Fibroblast of skin of left quadriceps (primary cell): ENCODE results near the gene MRFAP1L1.
"Not testable (repeated sequence)": the region's sequence is repeated elsewhere in the genome, so short reads cannot be mapped to it uniquely, and the experiment has no call there.

Experiments
- DNase-seq, 2 experiments: peaks; one replicate each; pipeline ENCODE4 v3.0.0-alpha.2; 2013; ENCODE audit warnings: low read depth in 2 of 2

The MRFAP1L1 gene

DNA sequence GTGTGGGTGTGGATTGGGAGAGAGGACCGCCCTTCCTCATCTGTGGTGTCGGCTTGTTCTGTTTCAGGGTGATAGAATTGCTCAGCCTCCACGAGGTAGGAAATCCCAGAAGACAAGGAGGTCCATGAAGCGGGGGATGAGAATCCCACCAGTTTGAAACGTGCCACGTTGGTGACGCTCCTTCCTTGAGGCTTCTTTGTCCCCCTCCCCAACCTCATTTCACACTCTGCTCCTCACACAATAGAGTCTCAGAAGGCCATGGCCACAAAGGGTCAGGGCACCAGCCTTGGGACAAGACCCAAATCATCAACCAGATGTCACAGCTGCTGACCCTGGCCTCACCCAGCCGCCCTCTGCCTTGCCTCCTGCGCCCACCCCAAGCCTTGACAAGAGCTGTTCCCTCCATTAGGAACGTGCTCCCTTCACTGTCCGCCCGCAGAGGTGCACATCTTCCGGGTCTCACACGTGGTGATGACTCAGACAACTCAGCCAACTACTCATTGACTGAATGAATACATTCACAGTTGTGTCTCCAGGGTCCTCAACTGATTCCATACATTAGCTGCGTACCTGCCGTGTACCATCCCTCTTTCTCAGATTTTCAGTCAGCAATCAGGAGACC, 24.6 kb upstream of the MRFAP1L1 start:
- no peak for DNase-seq

DNA sequence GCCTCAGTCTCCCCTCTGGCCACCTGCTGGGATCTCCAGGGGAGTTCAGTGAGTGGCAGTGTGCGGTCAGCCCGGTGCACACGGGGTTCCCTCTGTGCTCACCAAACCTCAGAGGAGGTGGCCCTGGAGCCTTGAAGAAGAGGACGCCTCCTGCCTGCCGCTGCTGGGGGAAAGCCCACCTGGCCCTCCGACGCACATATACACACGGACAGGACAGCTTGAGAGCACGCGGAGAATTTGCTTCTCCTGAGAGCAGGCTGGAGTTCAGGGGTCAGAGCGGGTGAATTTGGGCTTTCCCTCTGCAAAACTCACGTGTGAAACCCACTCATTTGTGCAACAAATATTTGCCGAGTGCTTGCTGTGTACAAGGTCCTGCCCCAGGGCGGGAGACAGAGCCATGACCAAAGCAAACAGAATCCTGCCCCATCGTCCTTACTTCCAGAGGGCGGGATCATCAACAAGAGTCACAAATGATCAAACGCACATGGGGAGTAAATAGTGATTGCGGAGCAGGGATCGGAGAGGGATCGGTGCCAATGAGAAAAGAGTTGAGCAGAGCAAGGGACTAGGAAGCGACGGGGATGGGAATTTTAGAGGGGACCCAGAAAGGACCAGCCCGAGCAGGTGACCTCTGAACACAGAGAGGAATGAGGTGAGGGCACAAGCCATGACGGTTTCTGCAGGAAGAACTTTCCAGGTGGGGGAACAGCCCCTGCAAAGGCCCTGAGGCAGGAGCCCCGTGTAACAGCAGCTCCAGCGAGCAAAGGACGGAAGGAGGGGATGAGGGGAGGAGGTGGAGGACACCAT, 23.9 kb upstream of the MRFAP1L1 start:
- no peak for DNase-seq

DNA sequence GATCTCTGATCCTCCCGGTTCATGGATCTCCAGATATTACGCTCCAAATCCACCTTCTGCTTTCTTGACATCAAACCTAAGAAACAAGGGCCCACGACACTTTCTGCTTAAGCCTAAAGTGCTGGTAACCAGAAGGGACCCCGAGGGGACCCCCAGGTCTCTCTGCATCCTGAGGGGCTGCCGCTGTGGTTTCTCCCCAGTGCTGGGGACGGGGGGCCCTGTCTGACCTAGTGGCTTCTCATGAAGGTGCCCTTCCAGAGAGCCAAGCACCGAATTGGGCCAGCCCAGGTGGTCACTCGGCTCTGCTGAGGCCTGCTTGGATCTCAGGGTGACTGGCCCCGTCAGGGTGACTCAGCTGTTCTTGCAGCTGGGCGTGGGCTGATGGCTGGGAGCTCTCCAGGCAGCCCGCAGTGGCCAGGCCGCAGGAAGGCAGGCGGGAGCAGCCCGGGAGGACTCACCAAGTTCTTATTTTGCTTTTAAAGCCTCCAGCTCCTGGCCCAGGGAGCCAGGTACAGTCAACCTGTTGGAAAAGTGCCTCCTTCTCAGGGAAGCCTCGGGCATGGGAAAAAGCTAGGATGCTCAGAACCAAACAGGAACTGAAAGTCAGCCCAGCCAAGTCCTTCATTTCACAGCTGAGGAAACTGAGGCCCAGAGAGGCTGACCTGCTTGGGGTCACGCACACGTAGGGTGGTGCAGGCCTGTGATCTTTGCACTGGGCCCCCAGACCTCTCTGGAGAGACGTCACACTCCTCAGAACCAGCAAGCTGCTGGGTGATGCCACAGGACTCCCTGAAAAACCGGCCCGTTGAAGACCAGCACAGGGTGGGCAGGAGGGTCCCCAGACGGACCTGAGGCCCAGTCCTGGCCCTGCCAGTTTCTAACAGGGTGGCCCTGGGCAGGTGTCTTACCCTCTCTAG, 23.0 kb upstream of the MRFAP1L1 start:
- peak; percentile 15 to 20 for DNase-seq

DNA sequence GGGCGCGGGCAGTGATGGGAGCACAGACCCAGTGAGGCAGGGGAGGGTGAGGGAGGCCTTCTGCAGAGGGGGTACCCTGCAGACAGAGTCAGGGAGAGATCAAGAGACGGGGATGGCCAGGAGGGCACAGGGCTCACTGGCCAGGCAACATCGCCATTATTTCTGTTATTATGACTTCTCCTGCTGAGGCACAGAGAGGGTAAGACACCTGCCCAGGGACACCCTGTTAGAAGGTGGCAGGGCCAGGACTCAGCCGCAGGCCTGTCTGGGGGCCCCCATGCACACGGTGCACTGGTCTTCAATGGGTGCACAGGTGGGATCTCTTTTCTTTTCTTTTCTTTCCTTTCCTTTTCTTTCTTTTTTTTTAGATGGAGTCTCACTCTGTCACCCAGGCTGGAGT, 22.1 kb upstream of the MRFAP1L1 start:
- no peak for DNase-seq

DNA sequence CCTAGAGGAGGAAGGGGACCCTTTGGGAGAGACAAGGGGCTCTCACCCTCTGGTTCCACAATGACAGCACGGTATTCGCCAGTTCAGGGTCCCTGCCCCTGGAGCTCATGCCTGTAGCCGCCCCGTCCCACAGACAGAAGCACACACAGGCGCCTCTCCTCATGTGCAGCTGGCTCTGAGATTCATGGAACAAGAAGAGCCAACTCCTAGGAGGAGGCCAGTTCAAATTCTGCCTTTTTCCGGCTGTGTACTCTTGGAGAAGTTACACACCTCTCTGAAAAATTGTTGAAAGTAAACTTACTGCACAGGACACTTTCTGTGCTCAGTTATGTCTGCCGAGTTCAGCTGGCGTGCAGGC, 21.6 kb upstream of the MRFAP1L1 start:
- DNase-seq, result no peak

DNA sequence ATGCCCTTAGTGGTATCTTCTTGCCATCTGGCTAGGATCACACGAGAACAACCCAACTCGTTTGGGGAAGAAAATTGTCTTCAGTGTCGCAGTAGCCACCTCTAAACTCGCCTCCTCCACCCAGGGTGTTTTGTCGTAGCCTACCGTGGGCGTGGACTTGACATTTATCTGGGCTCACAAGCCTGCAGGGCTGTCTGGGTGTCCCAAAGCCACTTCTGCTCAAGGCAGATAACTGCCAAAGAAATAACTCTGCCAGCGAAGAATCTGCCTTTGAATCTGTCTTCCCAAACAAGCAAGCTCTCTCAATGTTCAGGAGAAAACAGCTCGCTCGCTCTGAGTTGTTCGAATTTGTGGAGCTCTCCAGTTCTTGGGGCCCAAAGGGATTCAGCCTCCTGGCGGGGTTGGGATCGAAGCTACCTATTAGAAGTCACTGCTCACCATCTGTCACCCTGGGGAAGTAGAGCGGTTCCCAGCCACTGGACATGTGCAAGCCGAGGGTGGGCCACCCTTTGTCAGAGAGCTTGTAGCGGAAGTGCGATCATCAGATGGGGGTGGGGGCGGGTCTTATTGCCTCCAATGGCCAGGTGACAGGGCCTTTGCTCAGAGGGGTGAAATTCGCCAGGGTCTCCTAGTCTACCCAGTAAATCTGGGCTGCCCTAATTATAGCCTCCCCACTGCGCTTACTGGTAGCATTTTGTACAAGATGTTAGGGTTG, 21.1 kb upstream of the MRFAP1L1 start:
- DNase-seq, result no peak

DNA sequence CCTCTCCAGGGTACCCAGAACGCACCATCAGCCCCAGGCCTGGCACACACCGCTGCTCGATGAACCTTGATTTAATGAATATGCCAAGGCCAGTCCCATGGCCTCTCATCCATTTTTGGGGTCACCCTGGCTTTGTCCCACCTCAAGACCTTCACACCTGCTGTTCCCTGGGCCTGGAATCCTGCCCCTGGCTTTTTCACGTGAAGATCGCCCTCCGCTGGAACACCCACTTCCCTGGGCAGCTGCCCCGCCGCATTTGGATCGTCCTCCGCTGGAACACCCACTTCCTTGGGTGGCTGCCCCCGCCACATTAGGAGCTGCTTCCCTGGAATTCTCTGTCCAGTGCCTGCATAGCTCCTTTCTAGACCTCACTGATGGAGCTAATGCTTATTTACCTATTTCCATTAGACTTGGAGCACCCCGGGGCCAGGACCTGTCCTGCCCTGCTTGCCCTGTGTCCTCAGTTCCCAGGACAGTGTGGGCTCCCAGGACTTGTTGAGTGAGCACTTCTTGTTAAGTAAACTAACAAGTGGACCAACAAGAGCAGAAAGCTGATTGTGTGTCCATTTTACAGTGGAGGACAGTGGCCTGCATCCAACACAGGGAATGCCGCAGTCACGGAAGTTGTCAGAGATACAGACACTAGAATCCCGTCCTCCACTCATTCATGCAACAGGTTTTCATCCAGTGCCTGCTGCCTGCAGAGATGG, 18.8 kb upstream of the MRFAP1L1 start:
- no peak for DNase-seq

DNA sequence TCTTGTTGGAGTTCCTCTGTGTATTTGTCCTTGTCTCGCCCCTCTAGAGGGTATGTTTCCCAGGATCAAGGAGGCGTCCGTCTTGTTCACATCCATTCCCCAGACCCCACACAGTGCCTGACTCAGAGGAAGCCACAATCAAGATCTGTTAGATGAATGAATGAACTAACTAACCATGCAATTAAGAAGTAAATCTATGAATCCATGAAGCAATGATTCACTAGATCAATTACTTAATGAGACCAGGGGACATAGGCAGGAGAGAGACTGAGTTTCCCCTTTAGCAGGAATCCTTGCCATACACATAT, 18.2 kb upstream of the MRFAP1L1 start:
- no peak for DNase-seq

DNA sequence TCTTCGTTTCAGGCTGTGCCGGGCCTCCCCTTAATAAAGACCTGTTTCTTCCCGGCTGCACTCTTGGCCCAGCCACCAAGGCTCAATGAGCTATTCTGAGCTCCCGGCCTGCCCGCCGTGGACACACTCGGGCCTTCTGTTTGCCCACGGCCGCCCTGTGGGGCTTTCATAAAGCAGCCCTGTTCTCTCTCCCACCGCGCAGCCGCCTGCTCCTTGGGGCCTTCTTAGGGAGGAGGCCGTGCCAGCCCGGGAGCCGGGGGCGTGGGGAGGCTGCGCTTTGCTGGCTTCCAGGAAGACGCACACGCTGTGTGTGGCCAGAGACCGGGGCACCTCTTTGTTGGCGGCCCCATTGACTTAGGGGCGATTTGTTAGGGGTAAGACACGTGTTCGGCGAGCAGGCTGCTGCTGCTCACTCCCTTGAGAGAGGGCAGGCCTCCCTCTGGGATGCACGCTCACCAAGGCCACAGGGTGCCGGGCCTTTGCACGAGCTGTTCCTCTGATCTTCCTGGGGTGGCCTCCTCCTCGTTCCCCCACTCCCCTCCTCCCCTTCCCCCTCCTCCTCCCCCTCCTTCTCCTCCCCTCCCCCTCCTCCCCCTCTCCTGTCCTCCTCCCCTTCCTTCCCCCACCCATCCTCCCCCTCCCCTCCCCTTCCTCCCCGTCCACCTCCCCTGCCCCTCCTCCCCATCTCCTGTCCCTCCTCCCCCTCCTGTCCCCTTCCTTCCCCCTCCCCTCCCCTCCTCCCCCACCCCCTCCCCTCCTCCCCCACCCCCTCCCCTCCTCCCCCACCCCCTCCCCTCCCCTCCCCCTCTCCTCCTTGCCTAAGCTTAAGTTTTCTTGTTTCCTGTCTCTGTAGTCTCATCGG, 17.6 kb upstream of the MRFAP1L1 start:
- no peak for DNase-seq

DNA sequence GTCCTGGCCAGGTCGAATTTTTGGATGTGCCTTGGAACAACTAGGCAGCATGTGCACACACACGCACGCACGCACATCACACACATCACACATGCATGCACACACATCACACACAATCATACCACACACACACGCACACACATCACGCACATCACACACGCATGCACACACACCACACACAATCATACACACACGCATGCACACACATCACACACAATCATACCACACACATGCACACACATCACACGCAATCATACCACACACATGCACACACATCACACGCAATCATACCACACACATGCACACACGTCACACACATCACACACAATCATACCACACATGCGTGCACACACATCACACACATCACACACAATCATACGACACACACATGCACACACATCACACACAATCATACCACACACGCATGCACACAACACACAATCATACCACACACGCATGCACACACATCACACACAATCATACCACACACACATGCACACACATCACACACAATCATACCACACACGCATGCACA, 15.8 kb upstream of the MRFAP1L1 start:
- DNase-seq, result not testable (repeated sequence)

DNA sequence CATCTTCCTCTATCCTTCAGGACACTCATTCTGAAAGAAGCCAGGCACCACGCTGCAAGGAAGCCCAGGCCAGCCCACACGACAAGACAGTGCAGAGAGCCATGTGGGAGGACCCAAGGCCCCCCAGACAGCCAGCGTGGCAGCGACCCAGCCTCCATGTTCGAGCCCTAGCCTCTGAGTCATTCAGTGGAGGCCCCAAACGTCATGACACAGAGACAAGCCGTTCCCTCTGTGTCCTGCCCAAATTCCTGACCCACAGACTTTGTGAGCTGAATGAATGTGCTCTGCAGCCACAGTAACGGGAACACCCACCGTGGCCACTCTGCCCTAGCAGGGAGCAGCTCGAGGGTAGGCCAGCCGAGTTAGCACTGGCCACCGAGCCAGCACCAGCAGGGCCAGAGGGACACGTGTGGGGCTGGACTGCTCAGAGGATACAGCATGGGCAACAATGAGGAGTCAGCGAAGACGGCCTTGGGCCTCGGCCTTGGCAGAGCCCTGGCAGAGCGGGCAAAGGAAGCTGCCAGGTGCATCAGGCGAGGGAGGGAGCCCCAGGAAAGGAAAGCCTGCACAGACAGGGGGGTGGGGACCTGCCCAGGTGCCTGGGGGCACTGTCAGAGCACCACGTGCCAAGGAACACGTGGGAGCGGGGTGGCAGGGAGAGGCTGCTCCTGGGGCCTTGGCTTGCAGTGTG, 14.9 kb upstream of the MRFAP1L1 start:
- no peak for DNase-seq

DNA sequence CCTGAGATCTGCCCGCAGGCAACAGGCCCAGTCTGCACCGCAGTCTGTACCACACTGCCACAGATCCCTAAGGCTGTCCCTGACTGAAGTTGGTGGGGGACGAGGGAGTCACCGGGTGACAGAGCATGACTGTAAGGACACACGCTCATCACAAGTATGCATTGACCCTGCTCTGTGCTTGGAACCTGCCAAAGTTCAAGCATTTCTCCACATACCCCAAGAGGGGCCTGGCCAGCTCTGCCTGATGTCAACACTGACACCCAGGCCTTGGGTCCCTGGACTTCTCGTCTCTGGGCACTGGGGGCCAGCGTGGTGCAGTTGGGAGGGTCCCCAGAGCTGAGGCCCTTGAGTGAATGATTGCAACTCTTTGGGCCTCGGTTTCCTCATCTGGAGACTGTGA, 14.2 kb upstream of the MRFAP1L1 start:
- no peak for DNase-seq

DNA sequence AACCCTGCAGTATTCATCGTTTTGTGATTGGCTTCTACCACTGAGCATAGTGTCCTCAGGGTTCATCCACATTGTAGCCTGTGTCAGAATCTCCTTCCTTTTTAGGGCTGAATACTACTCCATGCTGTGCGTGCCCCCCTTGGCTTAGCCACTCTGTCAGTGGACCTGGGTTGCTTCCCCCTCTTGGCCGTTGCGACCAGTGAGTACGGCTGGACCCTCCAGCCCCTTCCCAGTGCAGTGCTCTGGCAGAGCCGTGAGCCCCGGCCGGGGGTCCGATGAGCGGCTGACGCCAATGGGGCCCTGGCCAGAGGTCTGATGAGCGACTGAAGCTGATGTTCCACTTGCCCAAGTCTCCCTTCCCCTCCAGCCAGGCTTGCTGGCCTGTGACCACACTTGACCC, 13.2 kb upstream of the MRFAP1L1 start:
- DNase-seq, result no peak

DNA sequence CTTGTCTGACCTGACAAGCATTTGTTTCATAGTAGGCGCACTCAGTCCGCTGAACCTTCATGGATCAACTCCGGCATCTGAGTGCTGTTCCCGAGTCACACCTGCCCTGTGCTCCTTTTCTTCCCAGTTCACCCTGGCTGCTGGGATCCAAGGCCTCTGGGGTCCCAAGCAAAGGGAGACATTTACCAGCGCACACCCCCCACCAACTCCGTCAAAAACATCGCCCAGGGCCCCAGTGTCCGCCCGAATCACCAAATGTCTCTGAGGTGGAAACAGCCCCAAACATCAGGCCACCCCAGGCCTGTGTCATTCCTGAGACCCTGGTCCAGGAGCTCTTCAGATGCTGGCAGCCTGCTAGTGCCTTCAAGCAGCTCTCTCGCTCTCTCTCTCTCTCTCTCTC, 11.5 kb upstream of the MRFAP1L1 start:
- no peak for DNase-seq

DNA sequence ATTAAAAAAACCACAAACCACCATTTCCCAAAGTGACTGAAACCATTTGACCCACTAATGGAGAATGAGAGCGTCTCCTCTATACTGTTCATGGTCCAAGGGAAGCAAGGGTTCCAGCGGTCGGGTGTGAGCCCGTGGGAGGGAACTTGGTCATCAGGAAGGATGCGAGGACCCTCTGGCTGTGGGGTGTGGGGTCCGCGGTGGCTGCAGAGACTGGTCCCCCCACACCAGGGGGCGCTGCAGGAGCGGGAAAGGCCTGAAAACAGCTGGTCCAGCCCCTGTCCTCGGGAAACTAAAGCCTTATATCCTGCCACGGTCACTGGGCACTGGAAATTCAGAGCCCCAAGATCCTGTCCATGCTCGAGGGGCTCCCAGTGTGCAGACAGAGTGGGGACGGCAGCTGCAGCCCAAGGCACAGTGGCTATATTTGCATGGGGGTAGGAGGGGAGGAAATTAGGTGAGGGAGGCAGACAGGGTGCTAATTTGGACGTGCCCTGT, 10.6 kb upstream of the MRFAP1L1 start:
- DNase-seq, result peak; percentile 33 to 41

DNA sequence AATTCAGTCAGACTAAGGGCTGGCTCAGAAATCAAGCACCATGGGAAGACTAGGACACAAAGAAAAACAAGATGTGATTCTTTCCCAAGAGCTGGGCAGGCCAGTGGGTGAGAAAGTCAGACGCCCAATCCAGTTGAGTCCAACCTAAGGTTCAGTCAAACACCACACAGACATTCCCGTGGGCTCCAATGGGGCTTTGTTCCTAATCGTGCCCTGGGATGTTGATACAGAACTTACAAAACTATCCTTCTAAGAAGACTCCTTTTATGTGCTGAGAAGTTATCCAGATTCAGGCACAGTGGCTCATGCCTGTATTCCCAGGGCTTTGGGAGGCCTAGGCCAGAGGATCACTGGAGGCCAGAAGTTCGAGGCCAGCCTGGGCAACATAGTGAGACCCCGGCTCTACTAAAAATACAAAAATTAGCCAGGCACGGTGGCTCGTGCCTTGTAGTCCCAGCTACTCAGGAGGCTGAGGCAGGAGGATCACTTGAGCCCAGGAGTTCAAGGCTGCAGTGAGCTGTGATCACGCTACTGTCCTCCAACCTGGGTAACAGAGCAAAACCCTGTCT, 10.0 kb upstream of the MRFAP1L1 start:
- DNase-seq, result no peak

DNA sequence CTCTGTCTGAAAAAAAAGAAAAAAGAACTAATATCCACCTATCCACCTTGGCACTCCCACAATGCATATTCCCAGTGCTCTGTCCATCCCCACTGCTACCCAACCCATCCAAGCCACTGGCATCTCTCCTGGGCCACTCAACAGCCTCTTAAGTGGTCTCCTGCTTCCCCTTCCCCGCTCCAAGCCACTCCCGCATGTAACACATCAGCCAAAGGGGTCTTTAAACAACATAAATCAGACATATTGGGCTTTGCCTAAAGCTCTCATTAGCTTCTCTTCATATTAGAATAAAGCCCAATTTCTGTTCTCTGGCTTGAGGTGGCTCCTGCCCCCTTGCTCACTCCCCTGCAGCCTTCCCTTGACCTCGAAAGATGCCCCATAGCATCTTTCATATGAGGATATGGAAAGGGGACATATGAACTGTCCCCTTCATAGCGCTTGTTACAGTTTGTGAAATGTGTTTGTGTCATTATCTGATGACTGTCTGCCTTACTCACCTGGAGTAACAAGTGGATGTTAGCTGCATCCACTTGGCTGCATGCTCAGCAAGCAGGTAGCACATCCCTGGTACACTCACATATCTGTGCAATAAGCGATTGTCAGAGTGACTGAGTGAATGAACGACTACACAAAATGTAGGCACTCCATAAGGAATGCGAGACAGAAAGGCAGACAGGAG, 9.4 kb upstream of the MRFAP1L1 start:
- no peak for DNase-seq

DNA sequence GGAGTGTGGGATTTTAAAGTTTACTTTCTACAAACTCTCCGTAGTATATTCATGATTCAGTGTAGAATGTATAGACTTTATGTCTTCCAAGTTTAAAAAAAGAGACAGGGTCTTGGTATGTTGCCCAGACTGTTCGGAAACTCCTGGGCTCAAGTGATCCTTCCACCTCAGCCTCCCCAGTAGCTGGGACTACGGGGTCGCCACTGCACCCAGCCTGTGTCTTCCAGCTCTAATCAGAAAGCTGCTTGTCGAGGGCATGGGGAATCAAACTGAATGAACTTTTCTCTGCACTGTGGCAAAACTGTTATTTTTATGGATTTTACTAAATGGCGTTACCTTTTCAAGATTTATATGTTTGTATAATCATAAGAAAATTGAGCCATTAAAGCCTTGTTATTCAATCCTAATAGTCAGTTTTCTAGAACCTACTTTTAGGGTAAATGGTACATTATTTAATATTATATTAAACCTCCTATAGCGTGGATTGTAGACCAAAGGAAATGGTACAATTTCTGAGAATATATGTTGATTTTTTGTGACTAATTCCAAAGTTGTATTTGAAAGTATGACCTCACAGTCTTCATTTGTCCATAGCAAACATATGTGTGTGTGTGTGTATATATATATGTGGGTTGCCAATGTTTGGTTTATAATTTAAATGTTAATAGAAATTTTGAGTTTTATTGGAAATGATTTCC, 7.4 kb upstream of the MRFAP1L1 start:
- no peak for DNase-seq
